ENCODE measurements around the gene LRTM2. TPM values are rescaled to one million over a fixed set of nuclear protein-coding genes. Genes with fewer than 3 reads are reported as not detected.

The LRTM2 gene
- total and polyA plus RNA-seq, 2 donors, result 0.05 to 0.11 TPM

DNA sequence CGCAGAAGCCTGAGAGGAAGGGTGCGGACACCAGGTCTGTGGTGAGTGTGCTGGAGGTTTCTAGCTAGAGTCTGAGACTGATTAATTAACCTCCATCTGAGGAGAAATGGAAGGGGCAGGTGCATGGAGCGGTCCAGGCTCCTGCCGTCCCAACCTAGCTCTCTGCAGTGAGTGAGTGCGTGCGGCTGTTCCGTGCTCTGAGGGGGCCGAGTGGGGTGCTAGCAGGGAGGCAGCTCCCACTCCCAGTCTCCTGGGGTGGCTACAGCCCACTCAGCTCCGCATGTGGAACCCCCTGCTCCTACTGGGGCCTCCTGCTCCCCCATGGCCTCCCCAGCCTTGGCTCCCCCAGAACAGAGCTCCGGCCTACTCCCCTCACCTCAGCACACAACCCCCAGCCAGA is 2.9 kb downstream of the LRTM2 start:
- 98% methylated on average over 10 of the region's 10 CpGs for WGBS
- H3K27me3 ChIP-seq (ENCODE audit: control insufficient read depth in 2 of 2, insufficient read depth in 1 of 2, low read length in 1 of 2), result peaks cover 28 to 60% of the 10 kb centered on the region in 2 donors
- H3K4me1 ChIP-seq (ENCODE audit: control insufficient read depth in 2 of 2, insufficient read depth in 2 of 2, low read length in 2 of 2), result peaks cover 0 to 3% of the 10 kb centered on the region in 2 donors
- H3K4me3 ChIP-seq (ENCODE audit: low read length in 2 of 2), result no peak overlapping the region
- no peaks in the 10 kb centered on the region for H3K36me3 ChIP-seq (ENCODE audit: control insufficient read depth in 2 of 2, insufficient read depth in 2 of 2, low read length in 1 of 2)
- no peak for DNase-seq (ENCODE audit: low read depth in 6 of 9, low spot score in 9 of 9)
- H3K9me3 ChIP-seq (ENCODE audit: control insufficient read depth in 2 of 2, insufficient read depth in 1 of 2, low read length in 1 of 2), result no peaks in the 10 kb centered on the region
- no peak overlapping the region for H3K27ac ChIP-seq (ENCODE audit: low read depth in 1 of 2, low read length in 1 of 2)

DNA sequence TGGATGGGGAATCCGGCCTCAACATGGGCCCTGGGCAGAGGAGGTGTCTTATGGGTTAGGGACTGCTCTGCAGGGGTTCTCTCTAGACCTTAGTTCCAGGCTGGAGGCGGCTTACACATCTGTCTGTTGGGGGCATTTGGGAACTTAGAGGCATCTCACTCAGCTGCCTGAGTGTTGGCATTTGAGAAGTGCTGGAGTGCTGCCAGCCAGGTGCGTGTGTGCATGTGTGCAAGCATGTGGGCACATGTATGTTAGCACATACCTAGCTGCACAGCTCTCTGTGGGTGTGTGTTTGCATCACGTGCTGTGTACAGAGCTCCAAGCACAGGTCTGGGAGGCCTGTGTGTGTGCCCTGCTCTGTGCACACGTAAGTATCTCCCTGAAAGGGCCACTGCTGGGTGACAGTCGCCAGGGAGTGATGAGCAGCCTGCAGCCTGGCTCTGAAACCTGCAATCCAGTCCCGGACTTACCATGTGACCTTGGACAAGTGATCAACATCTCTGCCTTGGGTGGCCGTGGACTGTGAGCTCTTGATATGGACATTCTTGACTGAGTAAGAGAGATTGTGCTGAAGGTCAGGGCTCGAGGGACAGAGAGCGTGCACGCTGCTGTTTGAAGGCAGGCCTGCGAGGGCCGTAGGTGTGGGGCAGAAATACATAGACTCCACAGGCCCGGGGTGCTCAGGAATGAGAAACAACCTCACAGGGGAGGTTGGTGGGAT is 5.2 kb downstream of the LRTM2 start:
- 94% methylated on average over 14 of the region's 14 CpGs for WGBS
- Histone ChIP-seq H3K27me3 (ENCODE audit: control insufficient read depth in 2 of 2, insufficient read depth in 1 of 2, low read length in 1 of 2) (peaks cover 16 to 66% of the 10 kb centered on the region in 2 donors), H3K36me3 (ENCODE audit: control insufficient read depth in 2 of 2, insufficient read depth in 2 of 2, low read length in 1 of 2) (no peaks in the 10 kb centered on the region), H3K4me3 (ENCODE audit: low read length in 2 of 2) (no peak overlapping the region), H3K9me3 (ENCODE audit: control insufficient read depth in 2 of 2, insufficient read depth in 1 of 2, low read length in 1 of 2) (no peaks in the 10 kb centered on the region), H3K4me1 (ENCODE audit: control insufficient read depth in 2 of 2, insufficient read depth in 2 of 2, low read length in 2 of 2) (no peaks in the 10 kb centered on the region), H3K27ac (ENCODE audit: low read depth in 1 of 2, low read length in 1 of 2) (no peak overlapping the region)
- no peak for DNase-seq (ENCODE audit: low read depth in 6 of 9, low spot score in 9 of 9)

DNA sequence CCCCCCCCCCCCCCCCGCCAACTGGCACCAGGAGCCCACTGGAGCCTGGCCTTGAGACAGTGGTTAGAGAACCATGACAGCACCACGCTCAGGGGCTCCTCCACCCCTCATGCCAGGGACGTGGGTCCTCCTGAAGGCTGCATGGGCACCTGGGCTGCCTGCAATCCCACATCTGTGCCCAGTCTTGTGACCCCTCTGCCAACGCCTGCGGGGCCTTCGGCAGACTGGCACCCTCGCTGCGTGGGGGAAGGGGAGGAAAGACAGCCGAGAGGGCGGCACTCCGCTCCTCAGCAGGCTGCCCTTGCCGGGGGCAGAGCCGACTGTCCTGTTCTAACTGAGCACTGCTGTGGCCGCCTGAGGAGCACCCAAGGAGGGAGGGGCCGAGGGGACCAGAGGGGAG is 6.0 kb downstream of the LRTM2 start:
- Histone ChIP-seq H3K36me3 (ENCODE audit: control insufficient read depth in 2 of 2, insufficient read depth in 2 of 2, low read length in 1 of 2) (no peaks in the 10 kb centered on the region), H3K9me3 (ENCODE audit: control insufficient read depth in 2 of 2, insufficient read depth in 1 of 2, low read length in 1 of 2) (no peaks in the 10 kb centered on the region), H3K27ac (ENCODE audit: low read depth in 1 of 2, low read length in 1 of 2) (no peak overlapping the region), H3K27me3 (ENCODE audit: control insufficient read depth in 2 of 2, insufficient read depth in 1 of 2, low read length in 1 of 2) (peaks cover 10 to 66% of the 10 kb centered on the region in 2 donors), H3K4me1 (ENCODE audit: control insufficient read depth in 2 of 2, insufficient read depth in 2 of 2, low read length in 2 of 2) (peaks cover 0 to 2% of the 10 kb centered on the region in 2 donors), H3K4me3 (ENCODE audit: low read length in 2 of 2) (no peak overlapping the region)
- DNase-seq (ENCODE audit: low read depth in 6 of 9, low spot score in 9 of 9), result no peak
- WGBS, result 89% methylated on average over 15 of the region's 15 CpGs

DNA sequence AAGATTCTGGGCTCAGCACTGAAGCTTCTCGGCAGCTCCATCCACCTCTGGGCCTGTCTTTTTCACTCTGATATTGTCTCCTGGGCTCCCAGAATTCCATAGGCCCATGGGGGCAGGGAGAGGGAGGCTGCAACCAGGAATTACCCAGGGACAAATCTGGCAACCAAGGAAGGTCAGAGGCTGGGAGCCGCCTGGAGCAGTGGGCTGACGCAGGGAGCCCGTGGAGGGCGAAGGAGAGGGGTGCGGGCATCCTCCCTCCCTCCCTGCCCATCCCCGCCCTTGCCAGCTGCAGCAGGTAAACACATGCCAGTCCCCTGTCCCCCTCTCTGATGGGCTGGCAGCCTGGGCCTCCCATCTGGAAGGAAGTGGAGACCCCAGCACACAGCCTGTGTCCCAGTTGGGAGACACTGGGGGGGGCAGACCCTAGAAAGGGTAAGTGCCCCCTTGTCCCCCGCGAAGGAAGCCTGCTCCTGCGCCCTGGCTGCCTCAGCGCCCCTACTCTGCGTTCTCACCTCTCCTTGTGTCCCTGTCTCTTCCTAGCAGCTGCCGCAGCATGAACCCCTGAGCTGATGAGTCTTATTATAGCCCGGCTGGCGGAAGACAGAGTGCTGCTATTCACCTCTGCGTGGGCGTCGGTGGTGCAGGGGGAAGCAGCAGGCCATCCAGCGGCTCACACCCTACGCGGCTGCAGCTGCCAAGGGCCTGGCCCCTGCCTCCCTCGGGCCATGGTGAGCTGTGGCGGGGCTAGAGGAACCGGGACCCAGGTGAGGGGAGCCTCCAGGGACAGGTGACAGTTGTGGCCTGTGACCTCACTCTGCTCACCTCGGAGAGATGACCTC is 6.7 kb downstream of the LRTM2 start:
- H3K27me3 ChIP-seq (ENCODE audit: control insufficient read depth in 2 of 2, insufficient read depth in 1 of 2, low read length in 1 of 2), result peaks cover 11 to 66% of the 10 kb centered on the region in 2 donors
- 88% methylated on average over 25 of the region's 25 CpGs for WGBS
- no peak for DNase-seq (ENCODE audit: low read depth in 6 of 9, low spot score in 9 of 9)
- H3K36me3 ChIP-seq (ENCODE audit: control insufficient read depth in 2 of 2, insufficient read depth in 2 of 2, low read length in 1 of 2), result no peaks in the 10 kb centered on the region
- no peak overlapping the region for H3K4me3 ChIP-seq (ENCODE audit: low read length in 2 of 2)
- no peaks in the 10 kb centered on the region for H3K9me3 ChIP-seq (ENCODE audit: control insufficient read depth in 2 of 2, insufficient read depth in 1 of 2, low read length in 1 of 2)
- H3K27ac ChIP-seq (ENCODE audit: low read depth in 1 of 2, low read length in 1 of 2), result no peak overlapping the region
- peaks cover 0 to 3% of the 10 kb centered on the region in 2 donors for H3K4me1 ChIP-seq (ENCODE audit: control insufficient read depth in 2 of 2, insufficient read depth in 2 of 2, low read length in 2 of 2)

DNA sequence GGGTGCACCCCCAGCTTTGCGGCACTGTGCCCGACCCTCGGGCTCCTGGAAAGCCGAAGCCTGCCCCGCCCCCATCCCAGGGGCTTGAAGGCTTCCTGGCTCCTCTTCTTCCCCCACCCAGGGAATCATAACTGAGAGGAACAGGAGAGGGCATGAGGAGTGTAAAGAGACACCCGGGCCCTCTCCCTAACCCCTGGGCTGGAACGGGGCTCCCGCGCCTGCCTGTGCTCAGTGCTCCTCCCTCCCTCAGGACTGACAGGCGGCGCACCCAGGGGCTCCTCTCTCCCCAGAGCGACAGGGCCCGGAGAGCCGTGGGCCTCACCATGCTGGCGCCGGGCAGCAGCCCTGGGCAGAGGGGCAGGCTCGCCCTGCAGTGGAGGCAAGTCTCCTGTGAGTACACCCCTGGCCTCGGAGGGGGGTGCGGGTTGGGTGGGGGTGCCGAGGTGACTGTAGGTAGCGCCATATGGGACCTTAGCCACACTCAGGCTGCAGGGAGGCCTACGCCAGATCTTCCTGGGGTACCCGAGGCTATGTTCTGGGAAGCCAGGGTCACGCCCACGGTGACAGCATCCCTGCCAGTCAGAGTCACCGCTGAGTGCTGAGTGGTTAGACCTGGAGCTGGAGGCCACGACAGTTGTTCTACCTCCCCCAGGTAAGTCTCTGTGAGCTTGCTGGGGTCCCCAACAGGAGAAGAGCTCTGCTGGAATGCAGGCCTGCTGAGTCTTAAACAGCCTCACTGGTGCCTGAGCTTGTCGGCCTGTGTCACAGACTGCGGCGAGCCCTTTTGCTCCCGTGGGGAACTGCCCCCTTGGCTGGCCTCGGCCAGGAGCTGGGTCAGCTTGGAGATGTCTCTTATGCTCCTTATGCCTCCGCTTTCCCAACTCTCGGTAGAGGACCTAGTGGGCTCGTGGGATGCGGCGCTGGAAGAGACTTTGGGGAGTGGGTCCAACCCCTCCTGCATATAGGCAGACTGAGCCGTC is 7.8 kb downstream of the LRTM2 start:
- H3K9me3 ChIP-seq (ENCODE audit: control insufficient read depth in 2 of 2, insufficient read depth in 1 of 2, low read length in 1 of 2), result no peaks in the 10 kb centered on the region
- no peak for DNase-seq (ENCODE audit: low read depth in 6 of 9, low spot score in 9 of 9)
- H3K27ac ChIP-seq (ENCODE audit: low read depth in 1 of 2, low read length in 1 of 2), result no peak overlapping the region
- H3K4me3 ChIP-seq (ENCODE audit: low read length in 2 of 2), result no peak overlapping the region
- 92% methylated on average over 38 of the region's 38 CpGs for WGBS
- no peaks in the 10 kb centered on the region for H3K36me3 ChIP-seq (ENCODE audit: control insufficient read depth in 2 of 2, insufficient read depth in 2 of 2, low read length in 1 of 2)
- peaks cover 9 to 63% of the 10 kb centered on the region in 2 donors for H3K27me3 ChIP-seq (ENCODE audit: control insufficient read depth in 2 of 2, insufficient read depth in 1 of 2, low read length in 1 of 2)
- peaks cover 0 to 3% of the 10 kb centered on the region in 2 donors for H3K4me1 ChIP-seq (ENCODE audit: control insufficient read depth in 2 of 2, insufficient read depth in 2 of 2, low read length in 2 of 2)

DNA sequence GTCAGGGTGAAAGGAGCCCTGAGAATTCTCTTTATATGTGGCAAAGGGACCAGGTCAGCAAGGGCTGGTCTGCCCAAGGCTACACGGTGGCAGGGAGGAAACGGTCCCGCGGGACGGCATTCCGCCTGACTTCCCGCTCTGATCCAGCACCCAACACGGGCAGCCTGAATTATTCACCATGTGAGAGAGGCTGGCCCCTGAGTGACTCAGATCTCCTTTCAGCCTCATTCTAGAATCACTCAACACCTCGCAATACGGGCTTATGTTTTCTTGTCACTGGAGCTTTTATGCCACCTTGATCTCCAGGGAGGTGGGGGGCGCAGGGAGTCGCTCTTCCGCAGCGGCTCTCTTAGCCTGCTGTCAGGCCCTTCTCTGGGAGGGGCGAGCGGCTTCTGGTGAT is 8.5 kb downstream of the LRTM2 start:
- Histone ChIP-seq H3K4me3 (ENCODE audit: low read length in 2 of 2) (no peak overlapping the region), H3K27me3 (ENCODE audit: control insufficient read depth in 2 of 2, insufficient read depth in 1 of 2, low read length in 1 of 2) (peaks cover 9 to 65% of the 10 kb centered on the region in 2 donors), H3K27ac (ENCODE audit: low read depth in 1 of 2, low read length in 1 of 2) (no peak overlapping the region), H3K4me1 (ENCODE audit: control insufficient read depth in 2 of 2, insufficient read depth in 2 of 2, low read length in 2 of 2) (peaks cover 0 to 3% of the 10 kb centered on the region in 2 donors), H3K36me3 (ENCODE audit: control insufficient read depth in 2 of 2, insufficient read depth in 2 of 2, low read length in 1 of 2) (no peaks in the 10 kb centered on the region), H3K9me3 (ENCODE audit: control insufficient read depth in 2 of 2, insufficient read depth in 1 of 2, low read length in 1 of 2) (no peaks in the 10 kb centered on the region)
- DNase-seq (ENCODE audit: low read depth in 6 of 9, low spot score in 9 of 9), result no peak
- WGBS, result 85% methylated on average over 16 of the region's 16 CpGs

DNA sequence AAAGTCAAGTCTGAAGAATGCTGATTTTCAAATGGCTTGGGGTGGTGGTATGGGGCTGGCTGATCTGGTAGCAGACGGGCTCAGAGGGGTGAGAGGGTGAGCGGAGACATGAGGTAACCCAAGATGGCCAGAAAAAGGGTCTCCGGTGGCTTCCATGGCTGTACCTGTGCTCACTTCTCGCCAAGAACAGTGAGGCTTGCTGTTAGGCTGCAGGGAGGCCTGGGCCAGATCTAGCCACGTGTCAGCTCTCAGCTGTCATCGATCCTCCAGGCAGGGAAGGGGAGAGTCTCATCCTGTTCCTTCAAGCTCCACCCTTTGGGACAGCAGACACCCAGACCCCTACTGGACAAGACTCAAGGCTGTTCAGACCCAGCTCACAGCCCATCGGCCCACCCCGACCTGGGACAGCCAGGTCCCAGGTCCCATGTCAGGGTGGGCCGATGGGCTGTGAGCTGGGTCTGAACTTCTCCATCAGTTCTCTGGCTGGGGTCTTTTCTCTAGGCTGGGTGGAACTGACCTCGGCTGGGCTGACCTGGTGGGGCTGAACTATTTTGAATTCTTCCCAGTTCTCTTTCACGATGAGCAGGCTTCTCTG is 9.0 kb downstream of the LRTM2 start:
- H3K36me3 ChIP-seq (ENCODE audit: control insufficient read depth in 2 of 2, insufficient read depth in 2 of 2, low read length in 1 of 2), result no peaks in the 10 kb centered on the region
- WGBS, result 84% methylated on average over 11 of the region's 11 CpGs
- no peak for DNase-seq (ENCODE audit: low read depth in 6 of 9, low spot score in 9 of 9)
- H3K4me1 ChIP-seq (ENCODE audit: control insufficient read depth in 2 of 2, insufficient read depth in 2 of 2, low read length in 2 of 2), result peaks cover 0 to 3% of the 10 kb centered on the region in 2 donors
- H3K27me3 ChIP-seq (ENCODE audit: control insufficient read depth in 2 of 2, insufficient read depth in 1 of 2, low read length in 1 of 2), result peaks cover 9 to 66% of the 10 kb centered on the region in 2 donors
- H3K27ac ChIP-seq (ENCODE audit: low read depth in 1 of 2, low read length in 1 of 2), result no peak overlapping the region
- no peaks in the 10 kb centered on the region for H3K9me3 ChIP-seq (ENCODE audit: control insufficient read depth in 2 of 2, insufficient read depth in 1 of 2, low read length in 1 of 2)
- H3K4me3 ChIP-seq (ENCODE audit: low read length in 2 of 2), result no peak overlapping the region

DNA sequence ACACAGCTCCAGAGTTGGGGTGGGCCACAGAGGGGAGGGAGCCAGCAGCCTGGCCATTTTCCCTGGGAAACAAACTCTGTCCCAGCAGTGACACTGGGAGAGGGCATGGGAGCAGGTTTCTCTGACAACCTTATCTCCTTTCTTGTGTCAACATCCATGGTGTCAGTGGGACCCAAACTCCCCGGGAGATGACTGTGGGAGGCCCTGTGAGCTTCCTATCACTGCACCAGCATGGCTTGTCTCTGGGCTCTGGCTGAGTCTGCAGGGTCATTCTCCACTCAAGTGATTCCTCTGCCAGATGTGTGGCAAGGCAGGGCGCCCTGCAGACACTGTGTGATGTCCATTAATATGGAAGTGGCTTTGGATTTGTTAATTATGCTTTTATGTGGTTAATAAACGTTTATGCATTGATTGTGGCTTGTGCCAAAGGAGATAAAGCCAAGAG is 10.1 kb downstream of the LRTM2 start:
- no peaks in the 10 kb centered on the region for H3K36me3 ChIP-seq (ENCODE audit: control insufficient read depth in 2 of 2, insufficient read depth in 2 of 2, low read length in 1 of 2)
- H3K4me3 ChIP-seq (ENCODE audit: low read length in 2 of 2), result no peak overlapping the region
- H3K4me1 ChIP-seq (ENCODE audit: control insufficient read depth in 2 of 2, insufficient read depth in 2 of 2, low read length in 2 of 2), result peaks cover 0 to 3% of the 10 kb centered on the region in 2 donors
- 65% methylated on average over 3 of the region's 3 CpGs for WGBS
- no peak overlapping the region for H3K27ac ChIP-seq (ENCODE audit: low read depth in 1 of 2, low read length in 1 of 2)
- DNase-seq (ENCODE audit: low read depth in 6 of 9, low spot score in 9 of 9), result no peak
- peaks cover 9 to 66% of the 10 kb centered on the region in 2 donors for H3K27me3 ChIP-seq (ENCODE audit: control insufficient read depth in 2 of 2, insufficient read depth in 1 of 2, low read length in 1 of 2)
- no peaks in the 10 kb centered on the region for H3K9me3 ChIP-seq (ENCODE audit: control insufficient read depth in 2 of 2, insufficient read depth in 1 of 2, low read length in 1 of 2)
